ENCODE results near the gene ARFGAP2. TPM values are rescaled to one million over a fixed set of nuclear protein-coding genes. Genes with fewer than 3 reads are reported as not detected.

Gene ARFGAP2
- total and polyA plus RNA-seq, 2 of the 8 experiments (the other 6 are each of a cell fraction or from before 2014, with no cell fraction given), result 50.2 to 64.0 TPM

- no peak for TF ChIP-seq RFX5 (IDR thresholded peaks at IDR 0.05; ENCODE audit: borderline replicate concordance, low read depth, low read length)
- no peak for TF ChIP-seq CREB1 (IDR thresholded peaks at IDR 0.05)
- no peak for TF ChIP-seq E2F6 (IDR thresholded peaks at IDR 0.05)
- no peak; the same call in 1 of the 2 replicates for TF ChIP-seq GABPA (IDR thresholded peaks at IDR 0.05; ENCODE audit: borderline replicate concordance, insufficient read depth, low read length)
- peak in 2 of 3 experiments; percentile 57 to 61; a peak in 3 of 4 replicates for TF ChIP-seq CTCF (IDR thresholded peaks at IDR 0.05; ENCODE audit: control extremely low read depth in 1 of 3, insufficient read depth in 1 of 3, low read depth in 1 of 3, low read length in 3 of 3)
- no peak for TF ChIP-seq YY1 (IDR thresholded peaks at IDR 0.05; ENCODE audit: low read depth, low read length)
- TF ChIP-seq POU5F1 (IDR thresholded peaks at IDR 0.05; ENCODE audit: low read depth, low read length), result no peak
- TF ChIP-seq SP4 (IDR thresholded peaks at IDR 0.05; ENCODE audit: low read length), result 0 out of 2 replicates have a peak, but pooled peaks have one; percentile 29
- no peak for TF ChIP-seq SP2 (IDR thresholded peaks at IDR 0.05; ENCODE audit: low read length)
- TF ChIP-seq SIN3A (conservative IDR thresholded peaks at IDR 0.05 in 1 of 2, IDR thresholded peaks at IDR 0.05 in 1 of 2; ENCODE audit: low read depth in 1 of 2, low read length in 2 of 2), result peak in 1 of 2 experiments; percentile 79; a peak in 1 of 4 replicates
- no peak for TF ChIP-seq PHF8 (conservative IDR thresholded peaks at IDR 0.05; ENCODE audit: low read depth, low read length)
- TF ChIP-seq RAD21 (IDR thresholded peaks at IDR 0.05 in 1 of 2, conservative IDR thresholded peaks at IDR 0.05 in 1 of 2; ENCODE audit: low read depth in 2 of 2, low read length in 2 of 2), result peak; percentile 43 to 61
- no peak for TF ChIP-seq BCL11A (IDR thresholded peaks at IDR 0.05; ENCODE audit: low read depth in 2 of 2, low read length in 2 of 2)
- TF ChIP-seq BACH1 (IDR thresholded peaks at IDR 0.05; ENCODE audit: low read length), result peak; percentile 63
- TF ChIP-seq POLR2AphosphoS5 (IDR thresholded peaks at IDR 0.05; ENCODE audit: low read depth, low read length), result no peak
- TF ChIP-seq EGR1 (IDR thresholded peaks at IDR 0.05; ENCODE audit: borderline replicate concordance, low read depth, low read length), result 0 out of 2 replicates have a peak, but pooled peaks have one; percentile 28
- no peak for TF ChIP-seq SP1 (IDR thresholded peaks at IDR 0.05; ENCODE audit: low read depth, low read length)
- no peak for TF ChIP-seq NANOG (IDR thresholded peaks at IDR 0.05; ENCODE audit: insufficient read depth, low read depth, low read length, poor library complexity, severe bottlenecking)
Measured at GRCh38 chr11:47177229-47177845, 658 bp upstream of the ARFGAP2 start (continued).
